KOPT-K1 (cell line): ENCODE results near the gene ATP2B3.

ENCODE experiments used
- H3K27ac ChIP-seq: fragments of 200-600 bp; sonication (generic); 2 replicates; pipeline ENCODE4 v1.5.1; 2016; ENCODE audit warnings: antibody characterized with exemption, mild to moderate bottlenecking, low read depth, low read length; ENCODE audit not compliant: poor library complexity, severe bottlenecking
- H3K36me3 ChIP-seq: fragments of 200-600 bp; sonication (generic); 2 replicates; pipeline ENCODE4 v1.5.1; 2017; ENCODE audit warnings: antibody characterized with exemption, mild to moderate bottlenecking, low read length, moderate library complexity; ENCODE audit not compliant: insufficient read depth
- H3K9me3 ChIP-seq: fragments of 200-600 bp; sonication (generic); 2 replicates; pipeline ENCODE4 v1.5.1; 2017; ENCODE audit warnings: antibody characterized with exemption, low read length, mild to moderate bottlenecking; ENCODE audit not compliant: insufficient read depth, poor library complexity, severe bottlenecking

Gene ATP2B3

DNA sequence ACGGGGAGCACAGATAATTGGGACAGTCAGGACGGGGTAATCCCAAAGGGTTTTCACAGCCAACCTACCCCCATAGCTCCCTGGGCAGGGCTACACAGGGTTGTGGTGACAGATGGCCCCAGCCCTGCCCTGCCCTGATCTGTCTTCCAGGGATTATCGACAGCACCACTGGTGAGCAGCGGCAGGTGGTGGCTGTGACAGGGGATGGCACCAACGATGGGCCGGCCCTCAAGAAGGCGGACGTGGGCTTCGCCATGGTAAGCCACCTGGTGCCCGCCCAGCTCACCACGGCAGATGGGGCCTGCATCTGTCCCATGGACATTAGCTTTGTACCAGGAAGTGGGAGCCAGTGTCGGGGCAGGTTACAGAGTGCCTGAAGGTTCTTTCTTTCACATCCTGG, 39.3 kb downstream of the ATP2B3 start:
- Histone ChIP-seq H3K9me3 (no peaks in the 10 kb centered on the region), H3K36me3 (no peaks in the 10 kb centered on the region), H3K27ac (no peak overlapping the region)

GRCh38 chrX:153557618-153558355, 40.3 kb downstream of the ATP2B3 start:
- Histone ChIP-seq H3K36me3 (no peaks in the 10 kb centered on the region), H3K9me3 (no peaks in the 10 kb centered on the region), H3K27ac (no peak overlapping the region)

GRCh38 chrX:153560000-153560399, 42.6 kb downstream of the ATP2B3 start:
- Histone ChIP-seq H3K36me3 (no peaks in the 10 kb centered on the region), H3K9me3 (no peaks in the 10 kb centered on the region), H3K27ac (no peak overlapping the region)

DNA sequence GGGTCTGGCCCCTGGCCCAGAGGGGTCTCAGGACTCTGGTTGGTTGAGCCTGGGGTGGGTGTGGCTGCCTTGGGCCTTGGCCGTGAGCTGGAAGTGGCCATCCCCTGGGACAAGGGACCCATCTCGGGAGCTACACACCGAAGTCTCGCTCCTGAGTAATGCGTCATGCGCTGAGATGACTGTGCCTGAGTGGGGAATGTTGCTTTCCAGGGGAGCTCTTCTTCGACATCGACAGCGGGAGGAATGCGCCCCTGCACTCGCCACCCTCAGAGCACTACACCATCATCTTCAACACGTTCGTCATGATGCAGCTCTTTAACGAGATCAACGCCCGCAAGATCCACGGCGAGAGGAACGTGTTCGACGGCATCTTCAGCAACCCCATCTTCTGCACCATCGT, 43.0 kb downstream of the ATP2B3 start:
- Histone ChIP-seq H3K9me3 (no peaks in the 10 kb centered on the region), H3K27ac (no peak overlapping the region), H3K36me3 (no peaks in the 10 kb centered on the region)

GRCh38 chrX:153561337-153561736, 43.9 kb downstream of the ATP2B3 start:
- Histone ChIP-seq H3K36me3 (no peaks in the 10 kb centered on the region), H3K9me3 (no peaks in the 10 kb centered on the region), H3K27ac (no peak overlapping the region)

DNA sequence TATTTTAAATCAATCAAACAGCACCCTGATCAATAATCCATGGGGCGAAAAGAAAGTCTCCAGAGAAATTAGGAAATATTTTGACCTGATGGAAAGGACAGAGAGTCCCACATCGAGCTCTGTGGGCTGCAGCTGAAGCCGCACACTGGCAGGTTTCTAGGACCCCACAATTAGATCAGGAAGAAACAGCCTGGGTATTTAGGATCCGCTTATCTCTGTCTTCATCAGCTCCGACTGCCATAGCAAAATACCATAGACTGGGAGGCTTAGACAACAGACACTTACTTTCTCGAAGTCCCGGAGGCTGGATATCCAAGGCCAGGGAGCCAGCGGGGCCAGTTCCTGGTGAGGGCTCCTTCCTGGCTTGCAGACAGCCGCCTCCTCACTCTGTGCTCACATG, 45.1 kb downstream of the ATP2B3 start:
- Histone ChIP-seq H3K9me3 (no peaks in the 10 kb centered on the region), H3K36me3 (no peaks in the 10 kb centered on the region), H3K27ac (no peak overlapping the region)

DNA sequence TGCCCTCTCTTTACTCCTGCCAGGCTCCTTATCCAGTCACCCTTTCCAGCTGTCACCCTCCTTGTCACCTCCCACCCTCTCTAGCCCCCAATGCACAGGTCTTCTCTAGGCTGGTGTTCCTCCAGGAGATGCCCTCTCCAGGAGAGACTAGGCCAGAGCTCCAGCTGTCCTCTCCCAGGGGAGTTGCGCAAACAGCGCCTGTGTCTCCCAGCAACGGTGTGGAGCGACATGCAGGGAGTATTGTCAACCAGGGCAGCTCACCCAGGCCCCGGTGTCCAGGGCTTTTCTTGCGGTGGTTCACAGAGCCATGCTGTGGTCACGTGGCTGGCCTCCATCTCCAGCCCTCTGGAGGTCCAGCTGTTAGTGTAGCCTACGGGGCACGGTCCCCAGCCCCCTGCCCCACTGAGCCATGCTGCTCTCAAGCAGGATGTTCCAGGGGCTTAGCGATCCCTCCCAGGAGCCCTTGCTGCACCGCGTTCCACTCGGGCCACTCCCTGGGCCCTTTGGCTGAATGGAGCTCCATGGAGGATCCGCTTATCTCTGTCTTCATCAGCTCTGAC, 46.7 kb downstream of the ATP2B3 start:
- no peak overlapping the region for H3K27ac ChIP-seq

DNA sequence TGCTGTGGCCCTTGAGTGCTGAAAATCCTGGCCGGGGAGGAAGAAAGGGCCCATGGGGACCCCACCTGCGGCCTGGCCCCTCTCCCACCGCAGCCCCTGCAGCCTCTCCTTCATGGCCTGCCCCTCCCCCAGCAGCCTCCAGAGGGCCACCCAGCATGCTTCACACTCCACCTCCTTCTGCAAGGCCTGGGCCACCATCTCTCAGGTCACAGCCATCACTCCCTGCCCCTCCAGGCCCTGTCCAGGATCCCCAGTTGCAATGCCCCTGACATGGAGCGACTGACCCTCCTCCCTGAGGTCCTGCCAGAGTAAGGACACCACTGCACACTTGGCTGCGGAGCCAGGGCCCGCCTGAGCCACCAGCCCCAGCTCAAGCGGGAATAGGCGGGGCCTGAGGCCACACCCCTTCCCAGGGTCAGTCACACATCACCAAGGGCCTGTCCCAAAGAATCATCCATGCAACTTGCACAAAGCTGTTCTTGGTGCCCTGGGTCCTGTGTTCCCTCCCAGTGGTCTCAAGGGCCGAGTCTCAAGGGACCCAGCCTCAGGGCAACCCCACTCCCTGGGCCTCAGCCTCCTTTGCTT, 48.6 kb downstream of the ATP2B3 start:
- Histone ChIP-seq H3K9me3 (no peaks in the 10 kb centered on the region), H3K27ac (no peak overlapping the region)

More for the DNA sequence above, 46.7 kb downstream of the ATP2B3 start:
- Histone ChIP-seq H3K36me3 (no peaks in the 10 kb centered on the region), H3K9me3 (no peaks in the 10 kb centered on the region)

GRCh38 chrX:153568451-153569011, 51.1 kb downstream of the ATP2B3 start:
- Histone ChIP-seq H3K27ac (no peak overlapping the region), H3K36me3 (no peaks in the 10 kb centered on the region), H3K9me3 (no peaks in the 10 kb centered on the region)

More for the DNA sequence above, 48.6 kb downstream of the ATP2B3 start:
- H3K36me3 ChIP-seq, result no peaks in the 10 kb centered on the region

DNA sequence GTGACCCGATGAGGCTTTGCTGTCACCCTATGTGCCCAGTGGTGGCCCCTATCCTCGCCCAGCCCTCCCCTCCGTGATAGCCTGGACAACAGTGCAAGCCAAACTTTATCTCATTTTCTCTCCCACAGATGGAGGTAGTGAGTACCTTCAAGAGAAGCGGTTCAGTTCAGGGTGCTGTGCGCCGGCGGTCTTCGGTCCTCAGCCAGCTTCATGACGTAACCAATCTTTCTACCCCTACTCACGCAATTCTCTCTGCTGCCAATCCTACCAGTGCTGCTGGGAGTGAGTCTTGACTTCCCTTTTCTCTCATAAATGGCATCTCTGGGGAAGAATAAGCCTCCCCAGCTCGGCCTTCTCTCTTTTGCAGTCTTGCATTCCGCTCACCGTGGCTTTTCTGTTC, 52.0 kb downstream of the ATP2B3 start:
- H3K36me3 ChIP-seq, result no peaks in the 10 kb centered on the region
- no peak overlapping the region for H3K27ac ChIP-seq
- H3K9me3 ChIP-seq, result no peaks in the 10 kb centered on the region

GRCh38 chrX:153571534-153571908, 54.1 kb downstream of the ATP2B3 start:
- Histone ChIP-seq H3K36me3 (no peaks in the 10 kb centered on the region), H3K9me3 (no peaks in the 10 kb centered on the region), H3K27ac (peak overlapping the region; percentile 55)

DNA sequence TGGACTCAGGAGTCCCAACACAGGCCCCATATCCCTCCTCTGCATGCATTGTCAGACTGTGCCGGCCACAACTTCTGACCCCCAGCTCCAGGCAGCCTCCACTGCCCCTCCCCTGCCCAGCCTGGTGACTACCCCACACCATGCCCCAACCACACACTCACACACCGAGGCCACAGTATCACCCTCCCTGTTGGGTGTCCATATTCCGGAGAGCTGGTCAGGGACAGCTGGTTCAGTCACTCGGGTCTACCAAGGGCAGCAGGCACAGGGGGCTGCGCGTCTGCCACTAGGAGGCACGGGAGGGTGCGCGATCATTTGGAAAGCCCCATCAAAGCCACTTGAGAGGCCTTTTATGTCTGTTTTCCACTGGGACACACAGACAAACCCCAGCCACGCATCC, 55.2 kb downstream of the ATP2B3 start:
- Histone ChIP-seq H3K27ac (no peak overlapping the region), H3K9me3 (no peaks in the 10 kb centered on the region), H3K36me3 (no peaks in the 10 kb centered on the region)

- no peaks in the 10 kb centered on the region for H3K36me3 ChIP-seq
- no peaks in the 10 kb centered on the region for H3K9me3 ChIP-seq
- no peak overlapping the region for H3K27ac ChIP-seq
Observed at GRCh38 chrX:153573984-153574383, 56.5 kb downstream of the ATP2B3 start.

GRCh38 chrX:153576239-153576870, 58.9 kb downstream of the ATP2B3 start:
- Histone ChIP-seq H3K27ac (no peak overlapping the region), H3K9me3 (no peaks in the 10 kb centered on the region), H3K36me3 (no peaks in the 10 kb centered on the region)

DNA sequence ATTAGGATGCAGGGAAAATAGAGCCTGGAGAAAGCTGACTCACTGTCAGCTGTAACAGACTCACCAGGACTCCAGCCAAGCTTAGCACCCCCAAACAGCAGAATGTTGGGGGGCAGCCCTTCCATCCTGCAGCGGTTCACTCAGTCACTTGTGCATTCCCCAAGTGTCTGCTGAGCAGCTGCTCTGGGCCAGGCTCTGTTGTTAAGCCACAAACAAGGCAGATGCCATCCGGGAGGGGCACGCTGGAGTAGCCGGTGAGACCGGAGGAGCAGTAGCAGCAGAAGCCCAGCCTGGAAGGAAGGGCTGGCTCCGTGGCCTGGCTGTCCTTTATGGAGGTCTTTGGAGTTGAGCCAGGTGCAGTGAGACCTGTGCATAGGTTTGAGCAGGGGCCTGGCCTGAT, 59.5 kb downstream of the ATP2B3 start:
- no peaks in the 10 kb centered on the region for H3K36me3 ChIP-seq
- H3K27ac ChIP-seq, result no peak overlapping the region
- no peaks in the 10 kb centered on the region for H3K9me3 ChIP-seq
